Hematopoietic multipotent progenitor cell treated with erythropoietin and hydrocortisone succinate and interleukin-3 and kit ligand, for 17 days (in vitro differentiated cells): ENCODE data around the gene DAZAP1.

Experiments used
- DNase-seq: peaks from one replicate; pipeline ENCODE4 v3.0.0-alpha.2; 2015; ENCODE audit warnings: low spot score

The DAZAP1 gene

DNA sequence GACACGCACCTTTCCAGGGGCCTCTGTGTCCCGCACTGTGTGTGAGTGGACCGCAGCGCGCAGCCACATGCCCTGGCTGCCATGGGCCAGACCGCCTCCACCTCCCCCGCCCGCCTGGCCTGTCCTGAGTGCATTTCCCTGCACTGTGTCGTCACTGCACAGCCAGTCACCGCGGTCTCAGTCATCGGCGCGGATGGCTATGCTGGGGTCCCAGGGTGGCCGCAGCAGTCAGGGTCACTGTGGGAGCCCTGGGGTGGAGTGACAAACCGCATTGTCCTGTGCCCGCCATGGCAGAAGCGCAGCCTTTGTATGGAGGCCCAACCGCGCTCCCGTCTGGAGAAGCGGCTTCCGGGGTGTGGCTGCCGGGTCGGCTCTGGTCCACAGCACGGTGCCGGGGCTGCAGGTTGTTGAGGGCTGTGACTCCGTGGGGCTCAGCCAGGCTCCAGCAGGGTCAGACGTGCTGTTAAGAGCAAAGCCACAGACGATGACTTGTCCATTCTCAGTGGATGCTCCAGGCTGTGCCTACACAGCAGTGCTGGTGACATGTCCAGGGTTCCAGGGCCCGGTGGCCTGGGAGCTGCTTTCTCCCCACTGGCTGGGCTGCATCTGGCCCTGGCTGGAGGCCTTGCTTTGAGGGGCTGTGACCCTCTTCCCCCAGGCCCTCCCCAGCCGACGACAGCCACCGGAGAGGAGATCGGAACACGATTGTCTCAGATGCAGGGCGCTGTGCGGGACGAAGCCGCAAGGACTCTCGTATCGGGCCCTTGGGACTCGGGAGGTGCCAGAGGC, 30.0 kb upstream of the DAZAP1 start:
- DNase-seq: no peak

GRCh38 chr19:1377965-1378785, 29.2 kb upstream of the DAZAP1 start:
- no peak for DNase-seq

- no peak for DNase-seq
These were observed 28.1 kb upstream of the DAZAP1 start for GRCh38 chr19:1379126-1379905.

- DNase-seq: no peak
These were observed 27.4 kb upstream of the DAZAP1 start for GRCh38 chr19:1379961-1380489.

GRCh38 chr19:1382250-1382649, 25.1 kb upstream of the DAZAP1 start:
- no peak for DNase-seq

- DNase-seq: no peak
These were observed 24.4 kb upstream of the DAZAP1 start for GRCh38 chr19:1383017-1383311.

- DNase-seq: peak; percentile 97
These were observed 23.9 kb upstream of the DAZAP1 start, which contains the start of gene NDUFS7 for GRCh38 chr19:1383312-1384084. Gene NDUFS7, plus strand, starts transcription at chr19:1383907. Its CDS starts 20 bp downstream, at chr19:1383927.

- no peak for DNase-seq
These were observed 23.3 kb upstream of the DAZAP1 start for GRCh38 chr19:1384085-1384462.

DNA sequence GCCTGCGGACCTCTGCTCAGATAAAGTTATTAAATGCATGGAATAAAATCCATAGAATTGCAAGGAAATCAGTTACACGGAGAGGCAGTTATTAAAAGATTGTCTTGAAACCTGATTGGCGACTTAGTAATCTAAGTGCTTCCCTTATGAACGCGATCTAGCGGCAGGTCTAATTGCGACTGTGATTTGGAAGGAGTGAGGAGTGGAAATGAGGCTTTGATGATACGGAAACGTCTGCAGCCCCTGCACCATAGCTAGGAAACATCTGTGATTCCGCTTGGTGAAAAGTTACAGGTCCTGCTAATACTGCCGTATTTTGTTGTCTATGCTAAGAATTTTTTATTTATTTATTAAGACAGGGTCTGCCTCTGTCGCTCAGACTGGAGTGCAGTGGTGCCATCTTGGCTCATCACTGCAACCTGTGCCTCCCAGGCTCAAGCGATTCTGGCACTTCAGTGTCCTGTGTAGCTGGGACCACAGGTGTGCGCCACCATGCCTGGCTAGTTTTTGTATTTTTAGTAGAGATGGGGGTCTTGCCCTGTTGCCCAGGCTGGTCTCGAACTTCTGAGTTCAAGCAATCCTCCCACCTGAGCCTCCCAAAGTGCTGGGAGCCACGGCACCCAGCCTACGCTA, 22.8 kb upstream of the DAZAP1 start:
- DNase-seq: peak; percentile 19

DNA sequence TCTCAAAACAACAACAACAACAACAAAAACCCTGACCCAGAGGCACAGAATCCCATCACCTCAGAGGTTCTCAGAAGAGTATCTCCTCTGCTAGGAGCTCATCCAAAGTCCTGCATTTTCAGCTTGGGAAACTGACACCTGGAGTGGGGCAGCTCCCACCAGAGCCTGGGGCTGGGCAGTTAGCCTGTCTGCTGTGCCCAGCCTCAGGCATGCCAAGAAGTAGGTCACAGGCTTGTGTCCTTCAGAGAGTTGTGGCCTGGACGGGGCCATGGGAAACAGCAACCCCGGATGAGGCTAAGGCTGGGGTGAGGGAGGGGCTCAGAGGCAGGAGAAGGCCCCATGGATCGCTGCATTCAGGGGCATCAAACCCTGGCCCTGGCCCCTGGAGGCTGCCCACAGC, 21.6 kb upstream of the DAZAP1 start:
- no peak for DNase-seq

- no peak for DNase-seq
These were observed 20.3 kb upstream of the DAZAP1 start for GRCh38 chr19:1386945-1387683.

DNA sequence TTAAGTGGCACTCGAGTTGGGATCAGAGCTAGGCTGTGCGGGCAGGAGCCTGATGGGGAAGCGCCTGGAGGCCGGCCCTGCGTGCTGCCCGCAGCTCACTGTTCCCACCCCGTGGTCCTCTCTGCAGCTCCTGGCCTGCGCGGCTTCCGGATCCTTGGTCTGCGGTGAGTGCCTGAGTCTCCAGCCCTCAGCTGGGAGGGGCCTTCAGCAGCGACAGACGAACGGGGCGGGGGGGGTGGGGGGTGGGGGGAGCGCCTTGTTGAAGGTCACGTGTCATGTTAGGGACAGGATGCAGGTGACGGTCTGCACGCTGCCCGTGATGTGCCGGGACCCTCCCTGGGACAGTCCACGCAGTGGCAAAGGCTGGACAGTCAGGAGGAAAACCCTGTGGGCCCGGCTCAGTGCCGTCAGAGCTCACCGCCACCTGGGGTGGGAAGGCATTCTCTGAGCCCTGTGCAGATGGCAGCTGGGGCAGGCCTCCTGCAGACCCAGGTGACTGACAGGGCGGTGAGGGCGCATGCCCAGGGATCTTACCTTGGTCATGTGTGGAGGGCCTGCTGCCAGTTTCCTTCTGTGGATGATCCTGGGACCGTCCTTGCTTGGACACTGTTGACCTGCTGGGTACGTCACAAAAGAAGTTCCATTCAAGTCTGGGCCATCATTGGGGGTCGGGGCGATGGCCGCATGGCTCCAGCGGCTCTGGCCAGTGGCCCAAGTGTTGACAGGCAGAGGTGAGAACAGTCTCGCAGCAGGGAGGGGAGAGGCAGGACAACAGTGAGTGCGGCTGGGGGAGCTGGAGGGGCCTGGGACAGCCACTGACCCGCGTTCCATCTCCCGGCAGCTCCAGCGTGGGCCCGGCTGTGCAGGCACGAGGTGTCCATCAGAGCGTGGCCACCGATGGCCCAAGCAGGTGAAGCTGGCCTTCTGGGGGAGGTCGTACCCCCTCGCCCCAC, 19.4 kb upstream of the DAZAP1 start:
- DNase-seq: no peak

GRCh38 chr19:1388637-1389026, 18.8 kb upstream of the DAZAP1 start:
- DNase-seq: no peak

DNA sequence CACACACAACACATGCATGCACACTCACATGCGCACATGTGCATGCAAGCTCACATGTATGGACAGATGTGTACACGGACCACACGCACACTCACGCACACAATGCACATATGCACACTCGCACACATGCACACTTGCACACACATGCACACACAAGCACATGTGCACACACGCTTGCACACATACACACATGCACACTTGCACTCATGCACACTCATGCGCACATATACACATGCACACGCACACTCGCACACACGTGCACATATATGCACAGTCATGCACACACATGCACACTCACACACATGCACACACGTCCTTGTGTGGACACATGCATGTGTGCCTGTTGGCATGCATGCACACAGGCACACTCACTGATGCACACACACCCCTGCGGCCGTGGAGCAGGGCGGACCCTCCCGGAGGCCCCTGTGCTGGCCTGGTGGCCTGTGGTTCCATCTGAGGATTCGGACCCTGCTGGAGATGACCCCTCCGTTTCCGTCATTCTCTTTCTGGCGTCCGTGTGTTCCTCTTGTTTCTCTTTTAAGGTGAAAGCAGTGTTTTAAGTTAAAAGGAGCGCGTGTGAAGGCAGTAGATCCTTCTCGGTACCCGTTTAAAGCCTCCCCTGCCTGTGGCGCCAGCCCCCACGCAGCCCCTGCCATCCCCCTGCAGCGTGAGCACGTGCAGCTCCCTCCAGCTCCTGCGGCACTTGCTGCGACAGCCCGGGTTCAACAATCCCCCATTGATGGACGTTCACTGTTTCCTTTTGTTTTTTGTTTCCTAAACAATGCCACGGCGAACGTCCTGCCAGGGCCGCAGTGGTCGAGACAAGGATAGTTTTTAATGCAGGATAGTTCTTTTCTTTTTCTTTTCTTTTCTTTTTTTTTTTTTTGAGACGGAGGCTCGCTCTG, 18.1 kb upstream of the DAZAP1 start:
- no peak for DNase-seq

DNA sequence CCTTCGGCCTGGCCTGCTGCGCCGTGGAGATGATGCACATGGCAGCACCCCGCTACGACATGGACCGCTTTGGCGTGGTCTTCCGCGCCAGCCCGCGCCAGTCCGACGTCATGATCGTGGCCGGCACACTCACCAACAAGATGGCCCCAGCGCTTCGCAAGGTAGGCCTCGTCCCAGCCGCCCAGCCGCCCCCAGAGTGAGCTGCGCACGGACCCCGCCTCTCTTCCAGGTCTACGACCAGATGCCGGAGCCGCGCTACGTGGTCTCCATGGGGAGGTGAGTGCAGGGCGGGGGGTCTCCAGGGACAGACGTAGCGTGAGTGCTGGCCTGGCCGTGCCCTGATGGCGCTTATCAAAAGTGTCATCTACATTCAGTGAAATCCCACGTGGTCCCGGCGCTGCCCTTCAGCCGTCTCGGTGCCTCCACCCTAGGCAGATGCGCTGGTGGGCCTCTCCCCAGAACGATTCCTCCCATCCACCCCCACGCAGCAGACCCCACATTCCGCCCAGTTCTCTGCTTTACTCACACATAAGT, 16.4 kb upstream of the DAZAP1 start:
- DNase-seq: no peak

GRCh38 chr19:1392407-1392806, 15.0 kb upstream of the DAZAP1 start:
- DNase-seq: no peak

- no peak for DNase-seq
These were observed 14.4 kb upstream of the DAZAP1 start for GRCh38 chr19:1392939-1393530.

DNA sequence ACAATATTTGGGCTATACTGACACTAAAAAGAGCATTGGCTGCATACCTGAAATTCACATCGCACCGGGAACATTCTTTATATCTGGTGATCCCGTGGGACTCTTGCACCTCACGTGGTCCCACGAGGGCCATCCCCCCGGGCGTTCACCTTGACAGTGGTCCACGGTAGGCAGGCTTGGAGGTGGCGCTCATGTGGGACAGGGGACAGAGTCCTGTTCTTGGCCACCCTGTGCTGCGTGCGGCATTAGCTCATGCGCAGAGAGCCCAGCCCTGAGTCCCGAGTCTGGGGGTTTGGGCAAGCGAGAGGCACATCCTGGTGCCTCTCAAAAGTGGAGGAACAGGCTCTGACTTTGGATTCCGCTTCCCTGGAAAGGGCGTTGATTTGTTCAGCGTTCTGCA, 13.5 kb upstream of the DAZAP1 start:
- DNase-seq: no peak
